Measurements from ENCODE around the gene SYNDIG1. TPM values are rescaled to one million over a fixed set of nuclear protein-coding genes. Genes with fewer than 3 reads are reported as not detected.

The SYNDIG1 gene
- total RNA-seq, 1 donor from 2014 or later: 13.7 TPM

- DNase-seq (ENCODE audit: low spot score in 2 of 2): no peak
- Histone ChIP-seq H3K36me3 (no peaks in the 10 kb centered on the region), H3K27me3 (no peaks in the 10 kb centered on the region), H3K9me3 (no peaks in the 10 kb centered on the region), H3K4me1 (no peaks in the 10 kb centered on the region), H3K4me3 (no peak overlapping the region), H3K27ac (no peak overlapping the region)
- TF ChIP-seq, protein P1, sequence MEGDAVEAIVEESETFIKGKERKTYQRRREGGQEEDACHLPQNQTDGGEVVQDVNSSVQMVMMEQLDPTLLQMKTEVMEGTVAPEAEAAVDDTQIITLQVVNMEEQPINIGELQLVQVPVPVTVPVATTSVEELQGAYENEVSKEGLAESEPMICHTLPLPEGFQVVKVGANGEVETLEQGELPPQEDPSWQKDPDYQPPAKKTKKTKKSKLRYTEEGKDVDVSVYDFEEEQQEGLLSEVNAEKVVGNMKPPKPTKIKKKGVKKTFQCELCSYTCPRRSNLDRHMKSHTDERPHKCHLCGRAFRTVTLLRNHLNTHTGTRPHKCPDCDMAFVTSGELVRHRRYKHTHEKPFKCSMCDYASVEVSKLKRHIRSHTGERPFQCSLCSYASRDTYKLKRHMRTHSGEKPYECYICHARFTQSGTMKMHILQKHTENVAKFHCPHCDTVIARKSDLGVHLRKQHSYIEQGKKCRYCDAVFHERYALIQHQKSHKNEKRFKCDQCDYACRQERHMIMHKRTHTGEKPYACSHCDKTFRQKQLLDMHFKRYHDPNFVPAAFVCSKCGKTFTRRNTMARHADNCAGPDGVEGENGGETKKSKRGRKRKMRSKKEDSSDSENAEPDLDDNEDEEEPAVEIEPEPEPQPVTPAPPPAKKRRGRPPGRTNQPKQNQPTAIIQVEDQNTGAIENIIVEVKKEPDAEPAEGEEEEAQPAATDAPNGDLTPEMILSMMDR (IDR thresholded peaks at IDR 0.05): no peak
- intact Hi-C loops (cut with DNase I): no loop called here
These were observed 64.9 kb downstream of the SYNDIG1 start for GRCh38 chr20:24534282-24534681.

- no peaks in the 10 kb centered on the region for H3K4me1 ChIP-seq
- no peaks in the 10 kb centered on the region for H3K27me3 ChIP-seq
- H3K9me3 ChIP-seq: no peaks in the 10 kb centered on the region
- TF ChIP-seq, protein P1 (IDR thresholded peaks at IDR 0.05): no peak
- intact Hi-C loops (cut with DNase I): no loop called here
- no peak for DNase-seq (ENCODE audit: low spot score in 2 of 2)
- no peak overlapping the region for H3K4me3 ChIP-seq
- H3K36me3 ChIP-seq: no peaks in the 10 kb centered on the region
- H3K27ac ChIP-seq: no peak overlapping the region
These were observed 66.7 kb downstream of the SYNDIG1 start for GRCh38 chr20:24535941-24536730.

- Histone ChIP-seq H3K36me3 (no peaks in the 10 kb centered on the region), H3K27ac (no peak overlapping the region), H3K4me1 (no peaks in the 10 kb centered on the region), H3K9me3 (no peaks in the 10 kb centered on the region), H3K4me3 (no peak overlapping the region), H3K27me3 (no peaks in the 10 kb centered on the region)
- TF ChIP-seq, protein P1 (IDR thresholded peaks at IDR 0.05): no peak
- no peak for DNase-seq (ENCODE audit: low spot score in 2 of 2)
- intact Hi-C loops (cut with DNase I): no loop called here
These were observed 67.8 kb downstream of the SYNDIG1 start for GRCh38 chr20:24537210-24537609.

GRCh38 chr20:24542721-24543120 lies 73.3 kb downstream of the SYNDIG1 start:
- intact Hi-C loops (cut with DNase I): no loop called here
- DNase-seq (ENCODE audit: low spot score in 2 of 2): no peak

DNA sequence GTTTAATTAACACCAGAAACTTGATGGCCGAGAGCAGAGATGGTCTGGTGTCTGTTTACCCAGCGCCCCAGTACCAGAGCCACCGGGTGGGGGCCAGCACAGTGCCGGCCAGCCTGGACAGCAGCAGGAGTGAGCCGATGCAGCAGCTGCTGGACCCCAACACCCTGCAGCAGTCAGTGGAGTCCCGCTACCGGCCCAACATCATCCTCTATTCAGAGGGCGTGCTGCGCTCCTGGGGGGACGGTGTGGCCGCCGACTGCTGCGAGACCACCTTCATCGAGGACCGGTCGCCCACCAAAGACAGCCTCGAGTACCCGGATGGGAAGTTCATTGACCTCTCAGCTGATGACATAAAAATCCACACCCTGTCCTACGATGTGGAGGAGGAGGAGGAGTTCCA lies 73.7 kb downstream of the SYNDIG1 start:
- H3K27me3 ChIP-seq: no peaks in the 10 kb centered on the region
- peaks cover 4 to 22% of the 10 kb centered on the region in 2 donors for H3K36me3 ChIP-seq
- peaks cover 0 to 7% of the 10 kb centered on the region in 2 donors for H3K9me3 ChIP-seq
- DNase-seq (ENCODE audit: low spot score in 2 of 2): no peak
- intact Hi-C loops (cut with DNase I): no loop called here
- H3K4me3 ChIP-seq: no peak overlapping the region
- TF ChIP-seq, protein P1 (IDR thresholded peaks at IDR 0.05): no peak
- H3K27ac ChIP-seq: no peak overlapping the region
- no peaks in the 10 kb centered on the region for H3K4me1 ChIP-seq

More at GRCh38 chr20:24542721-24543120, 73.3 kb downstream of the SYNDIG1 start:
- Histone ChIP-seq H3K36me3 (peaks cover 4 to 19% of the 10 kb centered on the region in 2 donors), H3K27ac (no peak overlapping the region), H3K4me3 (no peak overlapping the region), H3K4me1 (no peaks in the 10 kb centered on the region), H3K27me3 (no peaks in the 10 kb centered on the region), H3K9me3 (peaks cover 0 to 7% of the 10 kb centered on the region in 2 donors)
- TF ChIP-seq, protein P1 (IDR thresholded peaks at IDR 0.05): no peak

All from ascending aorta (tissue), 2 donors.